ENCODE data around the gene PAIP2.
"Not testable (repeated sequence)": the region's sequence is repeated elsewhere in the genome, so short reads cannot be mapped to it uniquely, and the experiment has no call there.

The PAIP2 gene

GRCh38 chr5:139335811-139336210 is 5.8 kb upstream of the PAIP2 start:
- no peak for DNase-seq

GRCh38 chr5:139340051-139340450 is 1.6 kb upstream of the PAIP2 start:
- DNase-seq: no peak

- DNase-seq: no peak
Observed at GRCh38 chr5:139341187-139341688, 416 bp upstream of the PAIP2 start.

GRCh38 chr5:139342423-139342723 is 719 bp downstream of the PAIP2 start:
- no peak for DNase-seq

- DNase-seq: no peak
Observed at GRCh38 chr5:139343476-139343875, 1.8 kb downstream of the PAIP2 start.

GRCh38 chr5:139344177-139344576 is 2.5 kb downstream of the PAIP2 start:
- no peak for DNase-seq

- not testable (repeated sequence) for DNase-seq
Observed at GRCh38 chr5:139345442-139345841, 3.8 kb downstream of the PAIP2 start.

- DNase-seq: not testable (repeated sequence)
Observed at GRCh38 chr5:139347863-139348262, 6.2 kb downstream of the PAIP2 start.

GRCh38 chr5:139354186-139354585 is 12.5 kb downstream of the PAIP2 start:
- no peak for DNase-seq

GRCh38 chr5:139355900-139356299 is 14.2 kb downstream of the PAIP2 start:
- not testable (repeated sequence) for DNase-seq

- DNase-seq: no peak
Observed at GRCh38 chr5:139358064-139358463, 16.4 kb downstream of the PAIP2 start.

- DNase-seq: no peak
Observed at GRCh38 chr5:139360384-139360783, 18.7 kb downstream of the PAIP2 start.

GRCh38 chr5:139361835-139362429 is 20.3 kb downstream of the PAIP2 start:
- no peak for DNase-seq

GRCh38 chr5:139363937-139364336 is 22.3 kb downstream of the PAIP2 start:
- DNase-seq: no peak

GRCh38 chr5:139364466-139364865 is 22.8 kb downstream of the PAIP2 start:
- DNase-seq: no peak

- DNase-seq: no peak
Observed at GRCh38 chr5:139368613-139369012, 27.0 kb downstream of the PAIP2 start.

- no peak for DNase-seq
Observed at GRCh38 chr5:139369181-139369580, 27.5 kb downstream of the PAIP2 start.

- no peak for DNase-seq
Observed at GRCh38 chr5:139371482-139372435, 30.1 kb downstream of the PAIP2 start.

- no peak for DNase-seq
Observed at GRCh38 chr5:139374909-139375308, 33.3 kb downstream of the PAIP2 start.

- DNase-seq: no peak
Observed at GRCh38 chr5:139376364-139376763, 34.7 kb downstream of the PAIP2 start.

- no peak for DNase-seq
Observed at GRCh38 chr5:139377226-139377625, 35.6 kb downstream of the PAIP2 start.

GRCh38 chr5:139378101-139378825 is 36.6 kb downstream of the PAIP2 start:
- no peak for DNase-seq

GRCh38 chr5:139378941-139379361 is 37.3 kb downstream of the PAIP2 start:
- DNase-seq: no peak

All from stimulated activated CD4-positive, alpha-beta T cell treated with anti-CD3 and anti-CD28 coated beads, Interleukin-2, amount 100 ng/mL, for 48 hours (primary cell).